Dendritic cell treated with granulocyte-macrophage colony-stimulating factor and Interleukin-4, amounts not matched to agents 40 ng/mL and 50 ng/mL, for 4 days (primary cell): ENCODE results near the gene HACD3.
"Not testable (repeated sequence)": the region's sequence is repeated elsewhere in the genome, so short reads cannot be mapped to it uniquely, and the experiment has no call there.

ENCODE experiments used
- H3K27ac Mint-ChIP-seq: one replicate; pipeline ENCODE4 v1.8.0; 2022; ENCODE audit warnings: mild to moderate bottlenecking, mixed read lengths
- H3K27me3 Mint-ChIP-seq: one replicate; pipeline ENCODE4 v1.8.0; 2022; ENCODE audit warnings: mild to moderate bottlenecking, mixed read lengths
- H3K36me3 Mint-ChIP-seq: one replicate; pipeline ENCODE4 v1.8.0; 2022; ENCODE audit warnings: low read depth, mixed read lengths
- H3K4me1 Mint-ChIP-seq: one replicate; pipeline ENCODE4 v1.8.0; 2022; ENCODE audit warnings: low read depth, mixed read lengths
- H3K4me3 Mint-ChIP-seq: one replicate; pipeline ENCODE4 v1.8.0; 2022; ENCODE audit warnings: mild to moderate bottlenecking, moderate library complexity, mixed read lengths
- H3K9me3 Mint-ChIP-seq: one replicate; pipeline ENCODE4 v1.8.0; 2022; ENCODE audit warnings: mixed read lengths
- intact Hi-C: fragments of 100-400 bp; cut with micrococcal nuclease; formaldehyde crosslinking; loops from one replicate; pipeline ENCODE4 v1.15.0; 2022

Gene HACD3

GRCh38 chr15:65595960-65596359 lies 65.7 kb downstream of the HACD3 start:
- H3K36me3 Mint-ChIP-seq = peaks cover 84% of the 10 kb centered on the region
- intact Hi-C loops = loop anchor here (10.0 kb wide), 1 partner anchor 79 kb away; no protein-coding TSS in a partner anchor
- H3K9me3 Mint-ChIP-seq = no peaks in the 10 kb centered on the region
- no peaks in the 10 kb centered on the region for H3K27me3 Mint-ChIP-seq
- no peak overlapping the region for H3K4me3 Mint-ChIP-seq
- H3K27ac Mint-ChIP-seq = no peak overlapping the region
- H3K4me1 Mint-ChIP-seq = no peaks in the 10 kb centered on the region

GRCh38 chr15:65598468-65598867 lies 68.2 kb downstream of the HACD3 start:
- no peaks in the 10 kb centered on the region for H3K9me3 Mint-ChIP-seq
- no peak overlapping the region for H3K27ac Mint-ChIP-seq
- H3K27me3 Mint-ChIP-seq = no peaks in the 10 kb centered on the region
- peaks cover 88% of the 10 kb centered on the region for H3K36me3 Mint-ChIP-seq
- intact Hi-C loops = loop anchor here (10.0 kb wide), 1 partner anchor 76 kb away; no protein-coding TSS in a partner anchor
- no peaks in the 10 kb centered on the region for H3K4me1 Mint-ChIP-seq
- no peak overlapping the region for H3K4me3 Mint-ChIP-seq

- intact Hi-C loops = loop anchor here (10.0 kb wide), 1 partner anchor 75 kb away; no protein-coding TSS in a partner anchor
- H3K27ac Mint-ChIP-seq = no peak overlapping the region
- peaks cover 87% of the 10 kb centered on the region for H3K36me3 Mint-ChIP-seq
- no peaks in the 10 kb centered on the region for H3K9me3 Mint-ChIP-seq
- H3K27me3 Mint-ChIP-seq = no peaks in the 10 kb centered on the region
- no peak overlapping the region for H3K4me3 Mint-ChIP-seq
- no peaks in the 10 kb centered on the region for H3K4me1 Mint-ChIP-seq
Measured at GRCh38 chr15:65599677-65600076, 69.4 kb downstream of the HACD3 start.

- Mint-ChIP-seq H3K9me3 (no peaks in the 10 kb centered on the region), H3K4me3 (no peak overlapping the region), H3K36me3 (peaks cover 64% of the 10 kb centered on the region), H3K4me1 (no peaks in the 10 kb centered on the region), H3K27ac (no peak overlapping the region), H3K27me3 (no peaks in the 10 kb centered on the region)
- intact Hi-C loops = no loop called here
Measured at GRCh38 chr15:65603134-65603533, 72.9 kb downstream of the HACD3 start.

GRCh38 chr15:65603559-65603958 lies 73.3 kb downstream of the HACD3 start:
- intact Hi-C loops = no loop called here
- H3K36me3 Mint-ChIP-seq = peaks cover 60% of the 10 kb centered on the region
- no peaks in the 10 kb centered on the region for H3K27me3 Mint-ChIP-seq
- H3K9me3 Mint-ChIP-seq = no peaks in the 10 kb centered on the region
- H3K4me1 Mint-ChIP-seq = no peaks in the 10 kb centered on the region
- no peak overlapping the region for H3K27ac Mint-ChIP-seq
- no peak overlapping the region for H3K4me3 Mint-ChIP-seq

- Mint-ChIP-seq H3K9me3 (no peaks in the 10 kb centered on the region), H3K4me1 (peaks cover 37% of the 10 kb centered on the region), H3K27me3 (no peaks in the 10 kb centered on the region), H3K27ac (peak within 1 kb of the TSS; percentile 97), H3K4me3 (peak within 1 kb of the TSS; percentile 96), H3K36me3 (peaks cover 18% of the 10 kb centered on the region)
- intact Hi-C loops = loop anchor here (1.0 kb wide), 2 partner anchors 94 to 258 kb away; partner anchors contain the start of genes DPP8 and RAB11A
Measured at GRCh38 chr15:65610871-65611718, 80.8 kb downstream of the HACD3 start, which contains the start of gene INTS14. TSS of gene INTS14 (minus strand) at chr15:65611131. CDS start at chr15:65607380, 3,751 bp downstream.

GRCh38 chr15:65611888-65612615 lies 81.8 kb downstream of the HACD3 start:
- H3K36me3 Mint-ChIP-seq = peaks cover 16% of the 10 kb centered on the region
- peak overlapping the region; percentile 97 for H3K27ac Mint-ChIP-seq
- no peaks in the 10 kb centered on the region for H3K27me3 Mint-ChIP-seq
- no peaks in the 10 kb centered on the region for H3K9me3 Mint-ChIP-seq
- H3K4me3 Mint-ChIP-seq = peak overlapping the region; percentile 96
- intact Hi-C loops = loop anchor here (1.0 kb wide), 2 partner anchors 95 to 257 kb away; partner anchors contain the start of genes DPP8 and RAB11A
- peaks cover 37% of the 10 kb centered on the region for H3K4me1 Mint-ChIP-seq

GRCh38 chr15:65612616-65612946 lies 82.3 kb downstream of the HACD3 start:
- Mint-ChIP-seq H3K4me1 (peaks cover 42% of the 10 kb centered on the region), H3K36me3 (peaks cover 13% of the 10 kb centered on the region), H3K9me3 (no peaks in the 10 kb centered on the region), H3K27ac (no peak overlapping the region), H3K4me3 (no peak overlapping the region), H3K27me3 (no peaks in the 10 kb centered on the region)
- intact Hi-C loops = no loop called here

- Mint-ChIP-seq H3K4me1 (peaks cover 43% of the 10 kb centered on the region), H3K9me3 (no peaks in the 10 kb centered on the region), H3K4me3 (no peak overlapping the region), H3K27ac (no peak overlapping the region), H3K27me3 (no peaks in the 10 kb centered on the region), H3K36me3 (peaks cover 13% of the 10 kb centered on the region)
- intact Hi-C loops = no loop called here
Measured at GRCh38 chr15:65612949-65613744, 82.9 kb downstream of the HACD3 start.

- H3K4me1 Mint-ChIP-seq = peaks cover 31% of the 10 kb centered on the region
- H3K27me3 Mint-ChIP-seq, intact Hi-C loops, H3K9me3 Mint-ChIP-seq, H3K27ac Mint-ChIP-seq, H3K36me3 Mint-ChIP-seq, H3K4me3 Mint-ChIP-seq: not testable (repeated sequence)
Measured at GRCh38 chr15:65615887-65616286, 85.6 kb downstream of the HACD3 start.

GRCh38 chr15:65618560-65619109 lies 88.4 kb downstream of the HACD3 start:
- Mint-ChIP-seq H3K4me3 (no peak overlapping the region), H3K9me3 (no peaks in the 10 kb centered on the region), H3K4me1 (peaks cover 10% of the 10 kb centered on the region), H3K27me3 (no peaks in the 10 kb centered on the region), H3K36me3 (no peaks in the 10 kb centered on the region), H3K27ac (no peak overlapping the region)
- intact Hi-C loops = no loop called here

- H3K4me1 Mint-ChIP-seq = peaks cover 6% of the 10 kb centered on the region
- no peak overlapping the region for H3K4me3 Mint-ChIP-seq
- peaks cover 8% of the 10 kb centered on the region for H3K36me3 Mint-ChIP-seq
- intact Hi-C loops = no loop called here
- H3K27me3 Mint-ChIP-seq = no peaks in the 10 kb centered on the region
- H3K27ac Mint-ChIP-seq = no peak overlapping the region
- H3K9me3 Mint-ChIP-seq = no peaks in the 10 kb centered on the region
Measured at GRCh38 chr15:65619626-65620290, 89.5 kb downstream of the HACD3 start.

- H3K4me3 Mint-ChIP-seq = no peak overlapping the region
- H3K27me3 Mint-ChIP-seq = no peaks in the 10 kb centered on the region
- no peak overlapping the region for H3K27ac Mint-ChIP-seq
- intact Hi-C loops = no loop called here
- no peaks in the 10 kb centered on the region for H3K9me3 Mint-ChIP-seq
- peaks cover 6% of the 10 kb centered on the region for H3K4me1 Mint-ChIP-seq
- H3K36me3 Mint-ChIP-seq = peaks cover 19% of the 10 kb centered on the region
Measured at GRCh38 chr15:65620833-65621232, 90.6 kb downstream of the HACD3 start.
